T-cell (primary cell): ENCODE measurements around the gene PCIF1. TPM values are rescaled to one million over a fixed set of nuclear protein-coding genes. Genes with fewer than 3 reads are reported as not detected.
A peak's percentile ranks its signal among the peaks of the same experiment; 100 is the strongest.
"Not testable (repeated sequence)": the region's sequence is repeated elsewhere in the genome, so short reads cannot be mapped to it uniquely, and the experiment has no call there.

Source experiments
- ATAC-seq, 4 experiments: fragments of 200-7000 bp in 3 of 4; fragments of 150-1000 bp in 1 of 4; cut with Tn5 transposase; replicated peaks in 1 of 4; 1 replicate in 3 of 4; 2 replicates in 1 of 4; pipeline ENCODE4 v1.10.0; 2021; ENCODE audit warnings: moderate library complexity in 3 of 4, mild to moderate bottlenecking in 2 of 4, moderate number of reproducible peaks in 1 of 4
- CTCF ChIA-PET, 2 donors: fragments of 300-600 bp; sonication (Branson Sonifier 250); formaldehyde crosslinking; loops; one replicate each; lab custom pipeline; 2022; ENCODE audit warnings: antibody characterized with exemption in 2 of 2; lab: Charles Lee
- POLR2A ChIA-PET, 2 donors: fragments of 300-600 bp; sonication (Branson Sonifier 250); formaldehyde crosslinking; loops; one replicate each; lab custom pipeline; 2022; ENCODE audit warnings: antibody characterized with exemption in 2 of 2; lab: Charles Lee
- DNase-seq, 35 experiments: peaks; one replicate each; pipeline versions ENCODE4 v3.0.0 to v3.0.0-alpha.2; 2013 to 2023
- H3K27ac ChIP-seq: one replicate; pipeline ENCODE4 v1.5.1; 2013; ENCODE audit warnings: low read length
- H3K27me3 ChIP-seq, 2 experiments: replicated peaks in 1 of 2; 1 replicate in 1 of 2; 2 replicates in 1 of 2; pipeline versions ENCODE4 v1.6.1 to v1.7.0; 2013; ENCODE audit warnings: low read length in 1 of 2, mixed read lengths in 1 of 2; ENCODE audit not compliant: control insufficient read depth in 2 of 2, insufficient read depth in 2 of 2; ENCODE audit errors: extremely low read depth in 1 of 2
- H3K36me3 ChIP-seq, 2 donors: 1 replicate in 1 of 2; 2 replicates in 1 of 2; pipeline versions ENCODE4 v1.6.1 to v1.7.0; 2013; ENCODE audit warnings: low read length in 1 of 2; ENCODE audit not compliant: control insufficient read depth in 2 of 2, insufficient read depth in 1 of 2; ENCODE audit errors: extremely low read depth in 1 of 2
- H3K4me1 ChIP-seq, 2 experiments: 1 replicate in 1 of 2; 2 replicates in 1 of 2; pipeline versions ENCODE4 v1.6.1 to v1.7.0; 2013; ENCODE audit warnings: low read length in 2 of 2, mixed read lengths in 1 of 2; ENCODE audit not compliant: insufficient read depth in 2 of 2, control insufficient read depth in 1 of 2; ENCODE audit errors: extremely low read depth in 1 of 2
- H3K4me3 ChIP-seq, 2 donors: 1 replicate in 1 of 2; 2 replicates in 1 of 2; pipeline versions ENCODE4 v1.5.1 to v1.7.0; 2013; ENCODE audit warnings: mild to moderate bottlenecking in 2 of 2, low read length in 1 of 2, moderate library complexity in 1 of 2; ENCODE audit not compliant: control insufficient read depth in 1 of 2; ENCODE audit errors: extremely low read depth in 1 of 2
- H3K9me3 ChIP-seq: 2 replicates; pipeline ENCODE4 v1.7.0; 2013
- H3K27ac Mint-ChIP-seq, 2 donors: one replicate each; pipeline ENCODE4 v1.8.0; 2020 to 2021; ENCODE audit warnings: mild to moderate bottlenecking in 2 of 2, mixed read lengths in 2 of 2
- H3K27me3 Mint-ChIP-seq, 2 donors: one replicate each; pipeline ENCODE4 v1.8.0; 2021 to 2022; ENCODE audit warnings: mixed read lengths in 2 of 2
- H3K36me3 Mint-ChIP-seq: one replicate; pipeline ENCODE4 v1.8.0; 2021; ENCODE audit warnings: mixed read lengths
- H3K4me1 Mint-ChIP-seq, 3 donors: one replicate each; pipeline ENCODE4 v1.8.0; 2020 to 2022; ENCODE audit warnings: mixed read lengths in 3 of 3, mild to moderate bottlenecking in 1 of 3
- H3K4me3 Mint-ChIP-seq, 3 donors: one replicate each; pipeline ENCODE4 v1.8.0; 2020 to 2022; ENCODE audit warnings: mild to moderate bottlenecking in 3 of 3, mixed read lengths in 3 of 3, moderate library complexity in 3 of 3
- H3K9me3 Mint-ChIP-seq, 3 donors: one replicate each; pipeline ENCODE4 v1.8.0; 2020 to 2022; ENCODE audit warnings: mixed read lengths in 3 of 3
- WGBS: methylation state at CpG from one replicate; pipeline ENCODE4 v1.1.5; 2013; ENCODE audit warnings: missing lambda C conversion rate; ENCODE audit not compliant: insufficient coverage; 5-methylcytosine and 5-hydroxymethylcytosine counted together
- total RNA-seq, 35 experiments: library from RNA in 6 of 35; stranded (reverse) in 6 of 35; fragments of 120-200 nt in 1 of 35; gene quantifications; one replicate each; pipeline versions ENCODE4 v1.2.1 to v1.2.4 and lab custom pipeline; 2013 to 2026

The PCIF1 gene
- total RNA-seq, 5 donors from 2014 or later (not counting 1 experiment from before 2014, with no cell fraction given): 74.4 to 78.7 (median 74.6) TPM

GRCh38 chr20:45953672-45954071 lies 19.2 kb downstream of the PCIF1 start:
- H3K4me3 Mint-ChIP-seq: no peak overlapping the region
- no peak overlapping the region for H3K27ac ChIP-seq
- H3K9me3 ChIP-seq: no peaks in the 10 kb centered on the region
- H3K27me3 ChIP-seq: no peaks in the 10 kb centered on the region
- POLR2A ChIA-PET: interaction anchor here (1.0 to 1.7 kb wide), 3 partner anchors 10 to 152 kb away, joined by 3 to 4 read pairs (median 3); no protein-coding TSS in a partner anchor
- no peak for DNase-seq
- no peak overlapping the region for H3K27ac Mint-ChIP-seq
- 97% methylated on average over 8 of the region's 9 CpGs for WGBS
- peaks cover 27 to 76% of the 10 kb centered on the region in 2 donors for H3K36me3 ChIP-seq
- H3K27me3 Mint-ChIP-seq: no peaks in the 10 kb centered on the region
- H3K36me3 Mint-ChIP-seq: peaks cover 39% of the 10 kb centered on the region
- H3K4me1 Mint-ChIP-seq: peaks cover 0 to 7% (median 5%) of the 10 kb centered on the region in 3 donors
- no peaks in the 10 kb centered on the region for H3K9me3 Mint-ChIP-seq
- H3K4me3 ChIP-seq: no peak overlapping the region
- H3K4me1 ChIP-seq: peaks cover 0 to 20% of the 10 kb centered on the region in 2 experiments
- no peak for ATAC-seq
- CTCF ChIA-PET: no interaction called here

- CTCF ChIA-PET, H3K27me3 Mint-ChIP-seq, H3K4me3 Mint-ChIP-seq, POLR2A ChIA-PET, H3K27me3 ChIP-seq, H3K27ac ChIP-seq, H3K27ac Mint-ChIP-seq, H3K4me3 ChIP-seq, H3K4me1 Mint-ChIP-seq, ATAC-seq, H3K9me3 Mint-ChIP-seq, DNase-seq, H3K9me3 ChIP-seq: not testable (repeated sequence)
- peaks cover 49% of the 10 kb centered on the region for H3K36me3 Mint-ChIP-seq
- WGBS: 100% methylated on average over 1 of the region's 10 CpGs
- Histone ChIP-seq H3K4me1 (peaks cover 0 to 11% of the 10 kb centered on the region in 2 experiments), H3K36me3 (peaks cover 31 to 79% of the 10 kb centered on the region in 2 donors)
Observed at GRCh38 chr20:45956326-45956725, 21.8 kb downstream of the PCIF1 start.

- ATAC-seq: peak in 1 of 4 experiments; percentile 17
- H3K27me3 Mint-ChIP-seq: no peaks in the 10 kb centered on the region
- no peaks in the 10 kb centered on the region for H3K4me1 Mint-ChIP-seq
- Histone ChIP-seq H3K9me3 (no peaks in the 10 kb centered on the region), H3K4me1 (peaks cover 0 to 2% of the 10 kb centered on the region in 2 experiments), H3K27me3 (no peaks in the 10 kb centered on the region), H3K27ac (no peak overlapping the region), H3K36me3 (peaks cover 37 to 79% of the 10 kb centered on the region in 2 donors), H3K4me3 (no peak overlapping the region)
- no peak for DNase-seq
- H3K27ac Mint-ChIP-seq: no peak overlapping the region
- 88% methylated on average over 15 of the region's 19 CpGs for WGBS
- H3K36me3 Mint-ChIP-seq: peaks cover 49% of the 10 kb centered on the region
- no peak overlapping the region for H3K4me3 Mint-ChIP-seq
- POLR2A ChIA-PET: interaction anchor here in 1 of 2 donors (1.0 to 1.2 kb wide), 2 partner anchors 8 to 10 kb away, joined by 5 read pairs; no protein-coding TSS in a partner anchor
- H3K9me3 Mint-ChIP-seq: no peaks in the 10 kb centered on the region
- CTCF ChIA-PET: interaction anchor here in 1 of 2 donors (1.7 kb wide), 1 partner anchor 13 kb away, joined by 10 read pairs; no protein-coding TSS in a partner anchor
Observed at GRCh38 chr20:45957021-45957941, 22.8 kb downstream of the PCIF1 start.

- POLR2A ChIA-PET: interaction anchor here (0.7 kb wide), 2 partner anchors 15 to 147 kb away, joined by 3 to 7 read pairs; no protein-coding TSS in a partner anchor
- WGBS: no CpG with 5 or more reads among the region's 4 CpGs
- H3K4me1 Mint-ChIP-seq: peaks cover 0 to 3% (median 2%) of the 10 kb centered on the region in 3 donors
- no peak overlapping the region for H3K4me3 Mint-ChIP-seq
- no peak for ATAC-seq
- H3K4me3 ChIP-seq: no peak overlapping the region
- H3K27me3 Mint-ChIP-seq: no peaks in the 10 kb centered on the region
- H3K27ac Mint-ChIP-seq: no peak overlapping the region
- H3K4me1 ChIP-seq: no peaks in the 10 kb centered on the region
- peaks cover 43 to 77% of the 10 kb centered on the region in 2 donors for H3K36me3 ChIP-seq
- no peak overlapping the region for H3K27ac ChIP-seq
- no peaks in the 10 kb centered on the region for H3K9me3 Mint-ChIP-seq
- H3K9me3 ChIP-seq: no peaks in the 10 kb centered on the region
- peaks cover 51% of the 10 kb centered on the region for H3K36me3 Mint-ChIP-seq
- no peak for DNase-seq
- CTCF ChIA-PET: interaction anchor here in 1 of 2 donors (0.7 to 1.7 kb wide), 2 partner anchors 12 to 1719 kb away, joined by 3 to 10 read pairs; no protein-coding TSS in a partner anchor
- H3K27me3 ChIP-seq: no peaks in the 10 kb centered on the region
Observed at GRCh38 chr20:45958593-45958992, 24.1 kb downstream of the PCIF1 start.

- peaks cover 51% of the 10 kb centered on the region for H3K36me3 Mint-ChIP-seq
Observed at GRCh38 chr20:45959126-45959525, 24.6 kb downstream of the PCIF1 start.

GRCh38 chr20:45959956-45960630 lies 25.6 kb downstream of the PCIF1 start:
- Histone ChIP-seq H3K27me3 (no peaks in the 10 kb centered on the region), H3K27ac (no peak overlapping the region), H3K4me1 (no peaks in the 10 kb centered on the region), H3K4me3 (no peak overlapping the region), H3K36me3 (peaks cover 46 to 81% of the 10 kb centered on the region in 2 donors), H3K9me3 (no peaks in the 10 kb centered on the region)
- H3K27me3 Mint-ChIP-seq: no peaks in the 10 kb centered on the region
- ChIA-PET POLR2A (interaction anchor here in 1 of 2 donors (1.7 kb wide), 1 partner anchor 10 kb away, joined by 7 read pairs; no protein-coding TSS in a partner anchor), CTCF (interaction anchor here (0.8 to 1.3 kb wide), 3 partner anchors 9 to 161 kb away, joined by 3 to 6 read pairs (median 4); no protein-coding TSS in a partner anchor)
- WGBS: 100% methylated on average over 6 of the region's 14 CpGs
- peaks cover 53% of the 10 kb centered on the region for H3K36me3 Mint-ChIP-seq
- ATAC-seq: no peak
- H3K4me1 Mint-ChIP-seq: peaks cover 0 to 3% (median 2%) of the 10 kb centered on the region in 3 donors
- DNase-seq: no peak
- H3K9me3 Mint-ChIP-seq: no peaks in the 10 kb centered on the region
- no peak overlapping the region for H3K4me3 Mint-ChIP-seq
- no peak overlapping the region for H3K27ac Mint-ChIP-seq

More at GRCh38 chr20:45959126-45959525, 24.6 kb downstream of the PCIF1 start:
- H3K27ac Mint-ChIP-seq: no peak overlapping the region
- 90% methylated on average over 14 of the region's 16 CpGs for WGBS
- no peaks in the 10 kb centered on the region for H3K9me3 Mint-ChIP-seq
- H3K27me3 Mint-ChIP-seq: no peaks in the 10 kb centered on the region
- ChIA-PET CTCF (interaction anchor here in 1 of 2 donors (1.7 kb wide), 1 partner anchor 11 kb away, joined by 10 read pairs; no protein-coding TSS in a partner anchor), POLR2A (no interaction called here)
- H3K4me3 Mint-ChIP-seq: no peak overlapping the region
- Histone ChIP-seq H3K4me3 (no peak overlapping the region), H3K27me3 (no peaks in the 10 kb centered on the region), H3K27ac (no peak overlapping the region), H3K9me3 (no peaks in the 10 kb centered on the region), H3K4me1 (no peaks in the 10 kb centered on the region), H3K36me3 (peaks cover 44 to 77% of the 10 kb centered on the region in 2 donors)
- ATAC-seq: no peak
- no peak for DNase-seq
- H3K4me1 Mint-ChIP-seq: peaks cover 0 to 3% (median 2%) of the 10 kb centered on the region in 3 donors
